Jurkat, Clone E6-1 (cell line): ENCODE results near the gene MAN1B1. TPM values are rescaled to one million over a fixed set of nuclear protein-coding genes. Genes with fewer than 3 reads are reported as not detected.

Source experiments
- DNase-seq: peaks from one replicate; pipeline ENCODE4 v3.0.0-alpha.2; 2011; ENCODE audit warnings: low read depth, low spot score
- H3K4me3 ChIP-seq: 2 replicates; pipeline ENCODE4 v1.5.1; 2011; ENCODE audit warnings: mild to moderate bottlenecking, low read length, control low read depth, moderate library complexity
- polyA plus RNA-seq: library from polyadenylated mRNA; unstranded; fragments of >200 nt; gene quantifications from one replicate; pipeline ENCODE4 v1.2.1, GENCODE V29; 2012; ENCODE audit warnings: missing spikeins; ENCODE audit not compliant: insufficient read length, insufficient read depth

MAN1B1 gene
- polyA plus RNA-seq = 37.9 TPM

- peak; percentile 98 for DNase-seq
- H3K4me3 ChIP-seq = peak within 1 kb of the TSS; percentile 72
Observed at GRCh38 chr9:137086531-137087408, at the start of gene MAN1B1. TSS of gene MAN1B1 (plus strand) at chr9:137086985. CDS start at chr9:137087000, 15 bp downstream.

- DNase-seq = no peak
Observed at GRCh38 chr9:137037035-137037434, 49.8 kb upstream of the MAN1B1 start.

GRCh38 chr9:137037483-137037882, 49.3 kb upstream of the MAN1B1 start:
- no peak overlapping the region for H3K4me3 ChIP-seq
- DNase-seq = no peak

More at GRCh38 chr9:137037035-137037434, 49.8 kb upstream of the MAN1B1 start:
- H3K4me3 ChIP-seq = no peak overlapping the region

GRCh38 chr9:137038916-137039315, 47.9 kb upstream of the MAN1B1 start:
- no peak overlapping the region for H3K4me3 ChIP-seq
- DNase-seq = no peak

GRCh38 chr9:137039611-137040366, 47.0 kb upstream of the MAN1B1 start:
- DNase-seq = no peak
- no peak overlapping the region for H3K4me3 ChIP-seq

GRCh38 chr9:137040568-137040967, 46.2 kb upstream of the MAN1B1 start:
- no peak for DNase-seq
- no peak overlapping the region for H3K4me3 ChIP-seq

GRCh38 chr9:137041124-137041523, 45.7 kb upstream of the MAN1B1 start:
- H3K4me3 ChIP-seq = no peak overlapping the region
- no peak for DNase-seq

GRCh38 chr9:137042751-137043727, 43.7 kb upstream of the MAN1B1 start:
- DNase-seq = no peak
- H3K4me3 ChIP-seq = no peak overlapping the region

- no peak overlapping the region for H3K4me3 ChIP-seq
- no peak for DNase-seq
Observed at GRCh38 chr9:137044037-137044436, 42.7 kb upstream of the MAN1B1 start.

GRCh38 chr9:137044502-137045177, 42.1 kb upstream of the MAN1B1 start:
- no peak overlapping the region for H3K4me3 ChIP-seq
- no peak for DNase-seq

GRCh38 chr9:137045294-137046087, 41.3 kb upstream of the MAN1B1 start:
- H3K4me3 ChIP-seq = peak overlapping the region; percentile 59
- DNase-seq = no peak

GRCh38 chr9:137046088-137046787, 40.5 kb upstream of the MAN1B1 start, which contains the start of gene NPDC1:
TSS of gene NPDC1 (minus strand) at chr9:137046177. CDS start at chr9:137045989, 188 bp downstream.
- H3K4me3 ChIP-seq = peak within 1 kb of the TSS; percentile 59
- DNase-seq = peak; percentile 55

- DNase-seq = no peak
- no peak overlapping the region for H3K4me3 ChIP-seq
Observed at GRCh38 chr9:137048655-137049543, 37.9 kb upstream of the MAN1B1 start.

- DNase-seq = no peak
- H3K4me3 ChIP-seq = no peak overlapping the region
Observed at GRCh38 chr9:137049544-137050449, 37.0 kb upstream of the MAN1B1 start.

- DNase-seq = no peak
Observed at GRCh38 chr9:137050570-137050969, 36.2 kb upstream of the MAN1B1 start.

More at GRCh38 chr9:137050570-137050969, 36.2 kb upstream of the MAN1B1 start:
- no peak overlapping the region for H3K4me3 ChIP-seq
